Transverse colon (tissue), 4 donors: ENCODE results near the gene ZNF521. TPM values are rescaled to one million over a fixed set of nuclear protein-coding genes. Genes with fewer than 3 reads are reported as not detected.

Experiments used
- DNase-seq: peaks from one replicate; pipeline ENCODE4 v3.0.0-alpha.2; 2019
- H3K27ac ChIP-seq, 4 donors: fragments of 200-600 bp; sonication (generic); 2 replicates each; pipeline ENCODE4 v1.5.1; 2016 to 2018; ENCODE audit warnings: inconsistent platforms in 4 of 4
- H3K27me3 ChIP-seq: fragments of 200-600 bp; sonication (generic); 2 replicates; pipeline ENCODE4 v1.5.1; 2017; ENCODE audit warnings: inconsistent platforms
- H3K36me3 ChIP-seq, 4 donors: fragments of 200-600 bp; sonication (generic); 2 replicates each; pipeline ENCODE4 v1.5.1; 2017 to 2019; ENCODE audit warnings: inconsistent platforms in 4 of 4
- H3K4me1 ChIP-seq, 4 donors: fragments of 200-600 bp; sonication (generic); 2 replicates each; pipeline ENCODE4 v1.5.1; 2017 to 2020; ENCODE audit warnings: inconsistent platforms in 4 of 4
- H3K4me3 ChIP-seq, 4 donors: fragments of 200-600 bp; sonication (generic); 1 replicate in 1 of 4; 2 replicates in 3 of 4; pipeline versions ENCODE4 v1.5.1 to v1.6.1; 2017 to 2019; ENCODE audit warnings: inconsistent platforms in 4 of 4
- H3K9me3 ChIP-seq, 2 donors: fragments of 200-600 bp; sonication (generic); 2 replicates each; pipeline ENCODE4 v1.5.1; 2017 to 2019; ENCODE audit warnings: inconsistent platforms in 2 of 2
- EP300 ChIP-seq: sonication (generic); formaldehyde crosslinking; IDR thresholded peaks from one replicate; pipeline ENCODE4 v1.6.1; 2017; ENCODE audit warnings: antibody characterized with exemption, low read depth
- POLR2A ChIP-seq: fragments of 450-650 bp; IDR thresholded peaks from one replicate; pipeline ENCODE4 v1.6.1; 2016; ENCODE audit warnings: antibody characterized with exemption, mild to moderate bottlenecking, moderate library complexity
- POLR2AphosphoS5 ChIP-seq, 3 donors: sonication (generic); formaldehyde crosslinking; IDR thresholded peaks; one replicate each; pipeline ENCODE4 v1.6.1; 2016; ENCODE audit warnings: antibody characterized with exemption in 3 of 3
- WGBS, 2 donors: methylation state at CpG; one replicate each; pipeline ENCODE4 v1.1.5; 2018; ENCODE audit warnings: low coverage in 1 of 2; 5-methylcytosine and 5-hydroxymethylcytosine counted together
- in situ Hi-C, 4 donors: fragments of 200-750 bp; cut with MboI; loops; one replicate each; pipeline versions ENCODE4 v1.15.0 to v1.15.1; 2017; ENCODE audit warnings: low sequenced_read_pairs in 3 of 4, low pct_ligation_motif_present in 1 of 4, low pct_unique_long_range_greater_than_20kb in 1 of 4
- intact Hi-C: fragments of 100-400 bp; cut with DNase I; formaldehyde crosslinking; loops from one replicate; pipeline ENCODE4 v1.15.1; 2023; ENCODE audit warnings: low total_unique reads
- total RNA-seq, 4 donors: library from RNA; depleted of rRNA; stranded (reverse); fragments of >200 nt; gene quantifications; one replicate each; pipeline ENCODE4 v1.1.0, GENCODE V29; 2016
- TF ChIP-seq, protein P1 (sequence below), 5 experiments: fragments of 200-600 bp in 3 of 5; fragments of 450-650 bp in 2 of 5; sonication (generic) in 3 of 5; IDR thresholded peaks; 1 replicate in 2 of 5; 2 replicates in 3 of 5; pipeline ENCODE4 v1.5.1; 2016 to 2017; ENCODE audit warnings: antibody characterized with exemption in 5 of 5, inconsistent platforms in 3 of 5, mild to moderate bottlenecking in 2 of 5, moderate library complexity in 1 of 5

The ZNF521 gene
- total RNA-seq, 4 donors from 2014 or later, result 6.4 to 29.5 (median 9.0) TPM

DNA sequence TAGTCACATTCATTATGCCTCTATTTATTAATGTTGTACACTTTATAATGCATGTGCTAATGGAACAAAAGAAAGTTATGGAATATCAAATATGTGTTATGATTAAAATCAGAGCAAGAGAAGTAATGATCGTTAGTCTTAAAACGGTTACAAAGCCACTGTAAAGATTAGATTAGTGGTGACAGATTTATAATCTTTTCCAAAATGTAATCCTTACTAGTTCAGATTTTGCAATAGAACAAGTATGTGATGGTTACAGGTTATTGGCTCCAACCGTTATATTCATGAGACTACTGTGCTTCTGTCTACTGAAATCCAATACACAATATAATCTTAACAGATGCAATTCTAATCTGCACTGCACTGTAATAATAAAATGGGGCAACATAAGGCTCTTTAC is 180.6 kb downstream of the ZNF521 start:
- Histone ChIP-seq H3K4me3 (no peak overlapping the region), H3K9me3 (no peaks in the 10 kb centered on the region), H3K27me3 (no peaks in the 10 kb centered on the region), H3K4me1 (no peaks in the 10 kb centered on the region), H3K27ac (no peak overlapping the region), H3K36me3 (no peaks in the 10 kb centered on the region)
- TF ChIP-seq, protein P1, sequence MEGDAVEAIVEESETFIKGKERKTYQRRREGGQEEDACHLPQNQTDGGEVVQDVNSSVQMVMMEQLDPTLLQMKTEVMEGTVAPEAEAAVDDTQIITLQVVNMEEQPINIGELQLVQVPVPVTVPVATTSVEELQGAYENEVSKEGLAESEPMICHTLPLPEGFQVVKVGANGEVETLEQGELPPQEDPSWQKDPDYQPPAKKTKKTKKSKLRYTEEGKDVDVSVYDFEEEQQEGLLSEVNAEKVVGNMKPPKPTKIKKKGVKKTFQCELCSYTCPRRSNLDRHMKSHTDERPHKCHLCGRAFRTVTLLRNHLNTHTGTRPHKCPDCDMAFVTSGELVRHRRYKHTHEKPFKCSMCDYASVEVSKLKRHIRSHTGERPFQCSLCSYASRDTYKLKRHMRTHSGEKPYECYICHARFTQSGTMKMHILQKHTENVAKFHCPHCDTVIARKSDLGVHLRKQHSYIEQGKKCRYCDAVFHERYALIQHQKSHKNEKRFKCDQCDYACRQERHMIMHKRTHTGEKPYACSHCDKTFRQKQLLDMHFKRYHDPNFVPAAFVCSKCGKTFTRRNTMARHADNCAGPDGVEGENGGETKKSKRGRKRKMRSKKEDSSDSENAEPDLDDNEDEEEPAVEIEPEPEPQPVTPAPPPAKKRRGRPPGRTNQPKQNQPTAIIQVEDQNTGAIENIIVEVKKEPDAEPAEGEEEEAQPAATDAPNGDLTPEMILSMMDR (IDR thresholded peaks at IDR 0.05), result no peak
- no peak for TF ChIP-seq POLR2AphosphoS5 (IDR thresholded peaks at IDR 0.05)
- no peak for TF ChIP-seq EP300
- TF ChIP-seq POLR2A, result no peak
- in situ Hi-C loops (no loop called here), intact Hi-C loops (no loop called here)
- 72 to 80% methylated on average over 3 of the region's 3 CpGs for WGBS, 2 donors
- DNase-seq, result no peak

DNA sequence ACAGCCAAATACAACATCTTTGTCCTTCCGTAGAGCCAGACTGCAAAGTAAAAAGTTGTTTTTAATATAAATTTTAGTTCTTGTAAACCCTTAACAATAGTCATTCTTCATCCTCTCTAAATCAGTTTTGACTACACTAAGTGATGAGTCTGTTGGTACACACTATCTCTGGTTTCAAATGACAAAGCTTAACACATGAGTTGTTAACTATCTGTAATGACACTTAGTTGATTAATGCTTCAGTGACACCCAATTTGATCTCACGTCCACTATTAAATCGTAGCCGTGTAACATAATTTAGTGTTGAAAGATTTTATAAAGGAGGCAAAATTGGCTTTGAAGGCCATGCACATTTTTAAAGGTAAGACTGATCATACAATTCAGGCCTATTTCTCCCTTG is 181.6 kb downstream of the ZNF521 start:
- WGBS, 2 donors, result 96 to 98% methylated on average over 4 of the region's 4 CpGs
- intact Hi-C loops, result no loop called here
- H3K4me3 ChIP-seq, result no peak overlapping the region
- peaks cover 0 to 3% (median 0%) of the 10 kb centered on the region in 4 donors for H3K4me1 ChIP-seq
- H3K27ac ChIP-seq, result no peak overlapping the region
- no peak for DNase-seq
- in situ Hi-C loops, result no loop called here
- H3K36me3 ChIP-seq, result no peaks in the 10 kb centered on the region
- TF ChIP-seq, protein P1 (IDR thresholded peaks at IDR 0.05), result no peak
- TF ChIP-seq EP300 (no peak), POLR2A (no peak), POLR2AphosphoS5 (IDR thresholded peaks at IDR 0.05) (no peak)
- H3K27me3 ChIP-seq, result no peaks in the 10 kb centered on the region
- no peaks in the 10 kb centered on the region for H3K9me3 ChIP-seq

DNA sequence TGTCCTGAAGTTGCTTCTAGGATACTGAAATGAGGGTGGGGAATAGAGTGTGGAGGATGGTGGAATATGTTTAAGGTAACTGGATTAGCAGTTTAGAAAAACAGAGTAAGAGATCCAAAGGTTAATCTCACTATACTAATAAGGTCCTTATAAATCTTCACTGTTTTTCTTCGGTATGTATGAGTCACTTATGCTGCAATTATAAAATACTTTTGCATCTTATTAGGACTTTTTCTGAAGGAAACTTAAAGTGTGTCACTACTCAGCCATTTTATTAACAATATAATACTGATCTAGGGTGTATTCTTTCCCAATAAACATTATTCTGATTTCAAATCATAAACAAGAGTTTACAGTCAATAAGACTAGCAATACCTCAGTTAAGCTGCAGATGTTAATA is 182.3 kb downstream of the ZNF521 start:
- intact Hi-C loops, result no loop called here
- H3K27me3 ChIP-seq, result no peaks in the 10 kb centered on the region
- peaks cover 0 to 7% (median 0%) of the 10 kb centered on the region in 4 donors for H3K4me1 ChIP-seq
- H3K4me3 ChIP-seq, result no peak overlapping the region
- H3K9me3 ChIP-seq, result no peaks in the 10 kb centered on the region
- in situ Hi-C loops, result no loop called here
- 64% methylated on average over 1 of the region's 1 CpG; no CpG with 5 or more reads in 1 of the 2 donors for WGBS, 2 donors
- H3K27ac ChIP-seq, result no peak overlapping the region
- DNase-seq, result no peak
- no peak for TF ChIP-seq POLR2AphosphoS5 (IDR thresholded peaks at IDR 0.05)
- no peak for TF ChIP-seq POLR2A
- TF ChIP-seq, protein P1 (IDR thresholded peaks at IDR 0.05), result no peak
- TF ChIP-seq EP300, result no peak
- no peaks in the 10 kb centered on the region for H3K36me3 ChIP-seq

DNA sequence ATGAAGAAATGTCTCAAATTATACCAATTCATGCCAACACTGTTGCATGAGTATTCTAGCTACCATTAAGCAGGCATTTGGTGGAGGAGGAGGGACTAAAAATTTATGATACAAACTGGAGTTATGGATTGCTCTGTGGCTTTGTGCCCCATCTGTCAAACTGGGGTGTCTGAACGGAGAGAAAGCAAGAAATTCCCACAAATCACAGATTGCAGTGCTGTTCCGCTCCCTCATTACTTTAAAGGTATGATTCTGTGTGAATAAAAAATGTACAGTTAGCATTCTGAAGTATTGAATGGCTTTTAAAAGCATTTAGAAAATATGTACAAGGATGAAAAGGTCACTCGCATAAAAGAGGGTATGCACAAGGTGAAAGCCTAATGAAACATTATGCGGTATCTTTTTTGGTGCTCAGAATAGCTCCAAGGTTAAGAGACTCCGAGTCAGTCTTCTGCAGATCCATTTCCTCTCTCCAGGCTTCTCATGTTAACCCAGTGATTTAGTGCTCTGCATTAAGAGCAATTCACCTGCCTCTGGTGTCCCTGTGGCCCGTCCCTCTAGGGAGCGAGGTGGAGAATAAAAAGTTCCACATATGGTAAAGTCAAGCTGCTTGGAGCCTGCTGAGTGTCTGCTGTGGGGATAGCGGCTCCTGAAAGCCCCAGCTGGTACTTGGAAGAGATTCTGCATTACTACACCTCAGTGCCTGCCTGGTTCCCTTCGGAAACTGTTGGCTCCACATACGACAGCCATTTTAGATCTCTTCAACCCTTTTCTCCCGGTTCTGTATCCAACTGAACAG is 184.2 kb downstream of the ZNF521 start:
- H3K9me3 ChIP-seq, result no peaks in the 10 kb centered on the region
- peaks cover 0 to 7% (median 0%) of the 10 kb centered on the region in 4 donors for H3K4me1 ChIP-seq
- intact Hi-C loops (no loop called here), in situ Hi-C loops (no loop called here)
- TF ChIP-seq, protein P1 (IDR thresholded peaks at IDR 0.05), result no peak
- no peak for TF ChIP-seq POLR2AphosphoS5 (IDR thresholded peaks at IDR 0.05)
- TF ChIP-seq POLR2A, result no peak
- no peak for TF ChIP-seq EP300
- no peak overlapping the region for H3K27ac ChIP-seq
- DNase-seq, result no peak
- no peaks in the 10 kb centered on the region for H3K36me3 ChIP-seq
- H3K4me3 ChIP-seq, result no peak overlapping the region
- H3K27me3 ChIP-seq, result no peaks in the 10 kb centered on the region
- WGBS, 2 donors, result 74 to 83% methylated on average over 7 to 11 of the region's 11 CpGs
